Fibroblast of villous mesenchyme (primary cell): ENCODE data around the gene PHF13. TPM values are rescaled to one million over a fixed set of nuclear protein-coding genes. Genes with fewer than 3 reads are reported as not detected.
"Not testable (repeated sequence)": the region's sequence is repeated elsewhere in the genome, so short reads cannot be mapped to it uniquely, and the experiment has no call there.

Experiments
- DNase-seq: peaks from one replicate; pipeline ENCODE4 v3.0.0-alpha.2; 2010; ENCODE audit warnings: low read depth
- H3K4me3 ChIP-seq: 2 replicates; pipeline ENCODE4 v1.5.1; 2011; ENCODE audit warnings: low read depth, mild to moderate bottlenecking, low read length
- total RNA-seq: library from RNA; depleted of rRNA; stranded (reverse); fragments of >200 nt; gene quantifications from 2 replicates; pipeline ENCODE4 v1.2.3, GENCODE V29; 2012
- TF ChIP-seq, protein P1 (sequence below): IDR thresholded peaks from 2 replicates; pipeline ENCODE4 v1.5.1; 2012; ENCODE audit warnings: low read depth, mild to moderate bottlenecking, low read length; ENCODE audit not compliant: insufficient read depth

PHF13 gene
- total RNA-seq, 1 donor = 16.8 TPM

DNA sequence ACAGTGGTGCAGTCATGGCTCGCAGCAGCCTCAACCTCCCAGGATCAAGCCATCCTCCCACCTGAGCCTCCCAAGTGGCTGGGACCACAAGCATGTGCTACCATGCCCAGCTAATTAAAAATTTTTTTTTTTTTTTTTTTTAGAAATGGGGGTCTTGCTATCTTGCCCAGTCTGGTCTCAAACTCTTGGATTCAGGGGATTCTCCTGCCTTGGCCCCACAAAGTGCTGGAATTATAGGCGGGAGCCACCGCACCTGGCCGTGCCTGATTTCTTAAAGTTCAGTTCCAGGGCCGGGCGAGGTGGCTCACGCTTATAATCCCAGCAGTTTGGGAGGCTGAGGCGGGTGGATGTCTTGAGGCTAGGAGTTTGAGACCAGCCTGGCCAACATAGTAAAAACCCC lies 17.5 kb downstream of the PHF13 start:
- TF ChIP-seq, protein P1, sequence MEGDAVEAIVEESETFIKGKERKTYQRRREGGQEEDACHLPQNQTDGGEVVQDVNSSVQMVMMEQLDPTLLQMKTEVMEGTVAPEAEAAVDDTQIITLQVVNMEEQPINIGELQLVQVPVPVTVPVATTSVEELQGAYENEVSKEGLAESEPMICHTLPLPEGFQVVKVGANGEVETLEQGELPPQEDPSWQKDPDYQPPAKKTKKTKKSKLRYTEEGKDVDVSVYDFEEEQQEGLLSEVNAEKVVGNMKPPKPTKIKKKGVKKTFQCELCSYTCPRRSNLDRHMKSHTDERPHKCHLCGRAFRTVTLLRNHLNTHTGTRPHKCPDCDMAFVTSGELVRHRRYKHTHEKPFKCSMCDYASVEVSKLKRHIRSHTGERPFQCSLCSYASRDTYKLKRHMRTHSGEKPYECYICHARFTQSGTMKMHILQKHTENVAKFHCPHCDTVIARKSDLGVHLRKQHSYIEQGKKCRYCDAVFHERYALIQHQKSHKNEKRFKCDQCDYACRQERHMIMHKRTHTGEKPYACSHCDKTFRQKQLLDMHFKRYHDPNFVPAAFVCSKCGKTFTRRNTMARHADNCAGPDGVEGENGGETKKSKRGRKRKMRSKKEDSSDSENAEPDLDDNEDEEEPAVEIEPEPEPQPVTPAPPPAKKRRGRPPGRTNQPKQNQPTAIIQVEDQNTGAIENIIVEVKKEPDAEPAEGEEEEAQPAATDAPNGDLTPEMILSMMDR = no peak
- DNase-seq = no peak
- H3K4me3 ChIP-seq = no peak overlapping the region

DNA sequence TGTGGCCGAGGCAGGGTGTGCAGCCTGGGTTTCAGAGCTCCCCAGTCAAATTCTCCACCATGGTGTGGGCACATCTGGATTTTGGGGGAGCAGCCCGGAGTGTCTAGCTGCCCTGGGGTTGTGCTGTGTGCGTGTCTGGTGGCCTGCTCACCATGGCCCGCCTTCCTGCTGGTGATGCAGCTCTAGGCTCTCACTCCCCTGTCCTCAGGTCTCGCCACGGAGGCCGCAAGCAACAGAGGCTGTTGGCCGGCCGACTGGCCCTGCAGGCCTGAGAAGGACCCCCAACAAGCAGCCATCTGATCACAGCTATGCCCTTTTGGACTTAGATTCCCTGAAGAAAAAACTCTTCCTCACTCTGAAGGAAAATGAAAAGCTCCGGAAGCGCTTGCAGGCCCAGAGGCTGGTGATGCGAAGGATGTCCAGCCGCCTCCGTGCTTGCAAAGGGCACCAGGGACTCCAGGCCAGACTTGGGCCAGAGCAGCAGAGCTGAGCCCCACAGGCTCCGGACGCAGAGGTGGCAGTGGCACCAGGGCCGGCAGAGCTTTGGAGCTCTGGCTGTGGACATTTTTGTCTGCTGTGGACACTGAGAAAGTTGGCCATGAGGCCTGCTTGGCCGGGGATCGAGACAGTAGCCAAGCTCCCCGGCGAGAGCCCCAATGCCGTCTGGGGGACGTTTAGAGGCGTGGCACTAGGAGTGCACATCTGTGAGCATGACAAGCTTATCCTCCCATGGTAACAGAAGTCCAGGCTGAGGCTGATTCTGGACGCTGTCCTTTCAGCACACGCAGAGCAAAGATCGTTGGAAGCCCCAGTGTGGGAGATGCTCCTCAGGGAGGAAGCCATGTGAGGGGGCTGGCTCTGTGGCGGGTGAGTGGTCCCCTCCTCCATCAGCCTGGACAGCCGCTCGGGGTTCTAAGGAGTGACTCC lies 19.3 kb downstream of the PHF13 start:
- TF ChIP-seq, protein P1 = no peak
- no peak overlapping the region for H3K4me3 ChIP-seq

DNA sequence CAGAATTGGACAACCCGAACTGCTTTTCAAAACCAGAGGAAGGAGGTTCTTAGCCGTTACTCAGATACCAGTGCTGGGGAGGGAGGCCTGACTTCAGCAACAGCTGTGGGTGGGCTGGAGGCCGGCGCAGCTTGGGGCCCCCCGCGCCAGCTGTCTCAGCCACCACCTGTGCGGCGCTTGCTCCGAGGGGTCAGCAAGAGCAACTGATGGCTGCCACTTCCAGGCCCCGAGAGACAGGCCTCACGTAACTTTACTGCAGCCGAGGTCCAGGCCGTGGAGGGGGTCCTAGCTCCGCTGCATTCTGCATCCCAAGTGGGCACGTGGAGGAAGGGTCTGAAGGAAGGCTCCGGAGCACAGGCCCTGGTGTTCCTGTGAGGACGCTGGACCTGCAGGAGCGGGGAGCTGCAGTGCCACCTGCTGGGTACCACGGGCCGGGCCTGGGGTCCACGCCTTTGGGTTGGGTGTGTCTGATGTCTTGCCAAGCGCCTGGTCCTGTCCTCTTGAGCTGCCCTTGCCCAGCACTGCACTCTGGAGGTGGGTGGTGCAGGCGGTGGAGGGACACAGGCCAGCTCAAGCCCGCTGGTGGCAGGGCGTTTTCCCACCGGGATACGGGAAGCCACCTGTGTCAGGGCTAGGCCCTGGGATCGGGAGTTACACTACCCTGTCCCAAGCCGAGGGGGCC lies 21.0 kb downstream of the PHF13 start:
- TF ChIP-seq, protein P1 = peak; percentile 54
- peak; percentile 48 for DNase-seq
- no peak overlapping the region for H3K4me3 ChIP-seq

More for the DNA sequence above, 19.3 kb downstream of the PHF13 start:
- DNase-seq = no peak

DNA sequence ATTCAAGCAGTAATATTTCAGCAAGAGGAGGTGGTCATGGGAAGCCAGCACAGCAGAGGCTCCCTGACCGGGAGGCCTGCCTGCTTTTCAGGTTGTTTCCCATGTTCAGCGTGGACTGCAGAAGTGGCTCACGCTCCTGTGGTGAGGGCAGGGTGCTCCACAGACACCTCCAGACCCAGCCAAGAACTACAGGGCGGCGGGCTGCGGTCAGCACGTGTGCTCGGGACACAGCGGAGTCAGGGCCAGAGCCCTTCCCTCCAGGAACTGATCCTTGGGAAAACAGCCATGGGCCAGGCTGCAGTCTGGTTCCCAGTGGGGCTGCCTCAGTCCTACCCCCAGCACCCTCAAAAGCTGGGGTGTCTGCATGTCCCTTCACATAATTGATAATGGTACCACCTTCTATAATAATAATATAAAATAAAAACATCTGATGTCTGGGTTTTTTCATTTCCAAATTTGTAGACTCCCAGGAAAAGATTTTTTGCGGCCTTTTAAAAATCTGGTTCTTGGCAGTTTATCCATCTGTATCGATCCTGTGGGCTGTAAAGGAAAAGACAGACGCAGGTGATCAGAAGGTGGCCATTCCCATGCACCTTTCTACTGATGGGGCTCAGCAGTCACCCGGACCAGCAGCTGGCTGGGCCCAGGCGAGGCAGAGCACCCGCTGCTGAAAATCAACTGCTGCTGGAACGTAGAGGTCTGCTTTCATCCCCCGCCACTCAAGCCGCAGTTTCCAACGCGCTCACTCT lies 21.8 kb downstream of the PHF13 start:
- no peak overlapping the region for H3K4me3 ChIP-seq
- no peak for DNase-seq
- TF ChIP-seq, protein P1 = no peak

DNA sequence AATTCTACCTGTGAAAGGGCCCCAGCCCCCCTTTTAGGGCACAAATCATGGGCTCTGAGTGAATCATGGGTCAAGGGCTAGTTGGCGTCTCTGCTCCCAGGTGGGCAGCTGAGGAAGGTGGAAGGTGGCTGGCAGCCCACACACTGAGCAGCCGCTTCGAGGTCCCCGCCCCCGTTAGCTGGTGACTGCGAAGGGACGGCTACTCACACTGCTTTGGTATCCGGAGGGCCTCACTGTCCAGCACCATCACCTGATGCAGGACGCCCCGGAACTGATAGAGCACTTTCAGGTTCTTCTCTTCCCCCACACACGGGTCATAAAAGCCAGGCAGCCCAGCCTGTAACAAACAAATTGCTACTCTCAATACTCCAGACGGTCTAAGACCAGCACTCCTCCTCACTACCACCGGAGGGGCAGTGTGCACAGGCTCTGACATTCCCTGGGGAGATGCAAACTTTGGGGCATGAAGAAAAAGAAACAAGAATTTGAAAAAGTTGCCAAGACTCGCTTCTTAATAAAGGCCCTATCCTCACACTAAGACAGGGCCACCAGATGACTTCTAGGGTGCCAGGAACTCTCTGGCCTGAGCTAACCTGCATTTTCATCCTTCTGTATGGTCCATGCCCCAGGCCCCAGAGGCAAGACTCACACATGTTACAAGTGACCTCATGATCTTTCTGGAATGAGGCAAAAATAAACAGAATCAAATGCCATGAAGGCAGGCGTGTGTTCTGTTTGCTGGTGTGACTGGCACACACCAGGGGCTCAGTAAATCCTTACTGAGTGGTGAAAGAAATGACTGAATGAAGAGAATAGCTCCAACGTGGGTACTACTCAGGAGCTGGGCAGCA lies 22.6 kb downstream of the PHF13 start:
- TF ChIP-seq, protein P1 = no peak
- no peak overlapping the region for H3K4me3 ChIP-seq
- no peak for DNase-seq

DNA sequence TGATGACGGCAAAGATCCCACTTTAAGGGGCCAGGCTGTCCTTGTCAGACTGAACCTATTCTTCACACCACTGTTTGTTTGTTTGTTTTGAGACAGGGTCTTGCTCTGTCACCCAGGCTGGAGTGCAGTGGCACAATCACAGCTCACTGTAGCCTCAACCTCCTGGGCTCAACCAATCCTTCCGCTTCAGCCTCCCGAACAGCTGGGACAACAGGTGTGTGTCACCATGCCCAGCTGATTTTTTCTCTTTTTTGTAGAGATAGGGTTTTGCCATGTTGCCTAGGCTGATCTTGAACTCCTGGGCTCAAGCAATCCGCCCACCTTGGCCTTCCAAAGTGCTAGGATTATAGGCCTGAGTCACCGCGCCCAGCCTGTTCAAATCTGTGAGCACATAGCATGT lies 23.2 kb downstream of the PHF13 start:
- not testable (repeated sequence) for H3K4me3 ChIP-seq, DNase-seq
